ENCODE results near the gene RPL10. TPM values are rescaled to one million over a fixed set of nuclear protein-coding genes. Genes with fewer than 3 reads are reported as not detected.

The RPL10 gene
- total RNA-seq, 4 donors from 2014 or later, result 3,899 to 6,066 (median 5,720) TPM

DNA sequence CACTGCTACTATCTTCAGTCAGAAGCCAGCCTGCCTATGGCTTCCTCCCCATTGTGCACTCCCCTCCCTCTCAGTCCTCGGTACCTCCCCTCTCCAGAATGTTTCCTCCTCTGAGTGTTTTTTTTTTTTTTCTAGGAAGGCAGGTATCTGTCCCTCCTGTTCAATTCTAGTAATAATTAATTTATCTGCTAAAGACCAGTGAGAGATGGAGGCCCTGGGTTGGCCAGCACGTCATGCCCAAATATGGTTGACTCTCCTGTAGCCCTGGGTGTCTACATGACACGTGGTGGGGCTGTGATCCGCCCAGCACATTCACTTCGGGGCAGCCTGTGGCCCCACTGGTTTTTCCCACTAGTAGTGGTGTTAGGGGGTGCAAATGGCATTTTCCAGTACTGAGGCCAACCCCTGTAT lies 25.6 kb upstream of the RPL10 start:
- no peaks in the 10 kb centered on the region for H3K9me3 ChIP-seq
- H3K4me3 ChIP-seq, result peak overlapping the region in 1 of 4 donors; percentile 66
- in situ Hi-C loops (cut with MboI; ENCODE audit: low sequenced_read_pairs in 4 of 4) (no loop called here), intact Hi-C loops (cut with DNase I; ENCODE audit: low total_unique reads) (loop anchor here (1.0 to 10.0 kb wide), 4 partner anchors 51 to 578 kb away; partner anchors contain the start of genes G6PD, HCFC1, IDH3G and IKBKG)
- H3K27me3 ChIP-seq, result no peaks in the 10 kb centered on the region
- H3K27ac ChIP-seq, result peak overlapping the region; percentile 60 to 75 (median 66)
- TF ChIP-seq, protein P1, sequence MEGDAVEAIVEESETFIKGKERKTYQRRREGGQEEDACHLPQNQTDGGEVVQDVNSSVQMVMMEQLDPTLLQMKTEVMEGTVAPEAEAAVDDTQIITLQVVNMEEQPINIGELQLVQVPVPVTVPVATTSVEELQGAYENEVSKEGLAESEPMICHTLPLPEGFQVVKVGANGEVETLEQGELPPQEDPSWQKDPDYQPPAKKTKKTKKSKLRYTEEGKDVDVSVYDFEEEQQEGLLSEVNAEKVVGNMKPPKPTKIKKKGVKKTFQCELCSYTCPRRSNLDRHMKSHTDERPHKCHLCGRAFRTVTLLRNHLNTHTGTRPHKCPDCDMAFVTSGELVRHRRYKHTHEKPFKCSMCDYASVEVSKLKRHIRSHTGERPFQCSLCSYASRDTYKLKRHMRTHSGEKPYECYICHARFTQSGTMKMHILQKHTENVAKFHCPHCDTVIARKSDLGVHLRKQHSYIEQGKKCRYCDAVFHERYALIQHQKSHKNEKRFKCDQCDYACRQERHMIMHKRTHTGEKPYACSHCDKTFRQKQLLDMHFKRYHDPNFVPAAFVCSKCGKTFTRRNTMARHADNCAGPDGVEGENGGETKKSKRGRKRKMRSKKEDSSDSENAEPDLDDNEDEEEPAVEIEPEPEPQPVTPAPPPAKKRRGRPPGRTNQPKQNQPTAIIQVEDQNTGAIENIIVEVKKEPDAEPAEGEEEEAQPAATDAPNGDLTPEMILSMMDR (IDR thresholded peaks at IDR 0.05 in 4 of 5, conservative IDR thresholded peaks at IDR 0.05 in 1 of 5), result no peak
- no peak for TF ChIP-seq POLR2A (IDR thresholded peaks at IDR 0.05)
- DNase-seq, result no peak
- peaks cover 4 to 9% of the 10 kb centered on the region in 2 donors for H3K4me1 ChIP-seq
- no peaks in the 10 kb centered on the region for H3K36me3 ChIP-seq
- no peak for ATAC-seq

DNA sequence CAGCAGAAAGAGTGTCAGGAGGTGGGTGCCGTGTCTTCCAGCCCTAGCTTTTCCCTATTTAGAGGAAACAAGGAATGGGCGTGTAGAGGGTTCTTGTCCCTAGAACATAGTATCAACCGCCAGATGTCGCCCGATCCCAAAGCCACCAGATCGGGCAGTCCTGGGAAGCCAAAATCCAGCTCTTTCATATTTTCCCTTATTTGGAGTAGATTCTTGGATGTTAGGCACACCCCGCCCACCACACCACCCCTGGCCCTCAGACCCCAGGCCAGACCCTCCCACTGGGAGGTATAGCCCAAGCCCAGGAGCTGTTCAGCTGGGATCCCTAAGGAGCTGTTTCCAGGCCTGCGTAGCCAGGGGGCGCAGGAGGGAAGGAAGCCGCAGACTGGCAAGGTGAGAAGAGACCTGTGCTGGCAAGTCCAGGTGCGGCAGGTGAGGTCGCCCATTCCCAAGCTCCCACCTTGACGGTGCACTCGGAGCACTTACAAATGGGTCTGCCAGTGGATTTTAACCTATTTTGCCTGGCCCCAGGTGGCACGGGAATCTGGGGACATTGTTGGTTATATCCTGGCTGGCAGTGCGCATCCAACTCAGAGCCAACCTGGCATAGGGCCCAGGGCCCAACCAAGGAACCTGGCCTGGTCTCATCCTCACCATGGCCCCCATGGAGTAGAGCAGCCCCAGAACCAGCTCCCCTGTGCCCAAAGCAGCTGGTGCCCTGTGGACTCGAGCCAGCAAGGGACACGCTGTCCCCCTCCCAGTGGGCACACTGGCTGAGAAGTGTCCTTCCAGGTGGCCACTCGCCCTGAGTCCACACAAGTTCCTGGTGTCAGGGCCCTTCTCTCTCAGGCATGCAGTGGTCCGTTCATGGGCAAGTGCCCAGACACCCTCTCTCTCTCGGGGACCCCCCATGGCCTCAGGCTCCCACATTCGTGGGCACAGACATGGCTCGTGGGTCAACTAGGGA lies 24.6 kb upstream of the RPL10 start:
- Histone ChIP-seq H3K36me3 (no peaks in the 10 kb centered on the region), H3K4me3 (peak overlapping the region; percentile 36 to 51 (median 42)), H3K9me3 (no peaks in the 10 kb centered on the region), H3K27me3 (no peaks in the 10 kb centered on the region), H3K4me1 (peaks cover 4 to 9% of the 10 kb centered on the region in 2 donors), H3K27ac (peak overlapping the region; percentile 49 to 75 (median 64))
- ATAC-seq, result peak; percentile 34 to 42
- TF ChIP-seq, protein P1 (IDR thresholded peaks at IDR 0.05 in 4 of 5, conservative IDR thresholded peaks at IDR 0.05 in 1 of 5), result peak; percentile 42 to 70 (median 66)
- TF ChIP-seq POLR2A (IDR thresholded peaks at IDR 0.05), result no peak
- intact Hi-C loops (cut with DNase I; ENCODE audit: low total_unique reads), result loop anchor here (1.0 to 10.0 kb wide), 4 partner anchors 52 to 579 kb away; partner anchors contain the start of genes G6PD, HCFC1, IDH3G and IKBKG
- in situ Hi-C loops (cut with MboI; ENCODE audit: low sequenced_read_pairs in 4 of 4), result no loop called here
- peak in 1 of 2 donors; percentile 54 for DNase-seq

DNA sequence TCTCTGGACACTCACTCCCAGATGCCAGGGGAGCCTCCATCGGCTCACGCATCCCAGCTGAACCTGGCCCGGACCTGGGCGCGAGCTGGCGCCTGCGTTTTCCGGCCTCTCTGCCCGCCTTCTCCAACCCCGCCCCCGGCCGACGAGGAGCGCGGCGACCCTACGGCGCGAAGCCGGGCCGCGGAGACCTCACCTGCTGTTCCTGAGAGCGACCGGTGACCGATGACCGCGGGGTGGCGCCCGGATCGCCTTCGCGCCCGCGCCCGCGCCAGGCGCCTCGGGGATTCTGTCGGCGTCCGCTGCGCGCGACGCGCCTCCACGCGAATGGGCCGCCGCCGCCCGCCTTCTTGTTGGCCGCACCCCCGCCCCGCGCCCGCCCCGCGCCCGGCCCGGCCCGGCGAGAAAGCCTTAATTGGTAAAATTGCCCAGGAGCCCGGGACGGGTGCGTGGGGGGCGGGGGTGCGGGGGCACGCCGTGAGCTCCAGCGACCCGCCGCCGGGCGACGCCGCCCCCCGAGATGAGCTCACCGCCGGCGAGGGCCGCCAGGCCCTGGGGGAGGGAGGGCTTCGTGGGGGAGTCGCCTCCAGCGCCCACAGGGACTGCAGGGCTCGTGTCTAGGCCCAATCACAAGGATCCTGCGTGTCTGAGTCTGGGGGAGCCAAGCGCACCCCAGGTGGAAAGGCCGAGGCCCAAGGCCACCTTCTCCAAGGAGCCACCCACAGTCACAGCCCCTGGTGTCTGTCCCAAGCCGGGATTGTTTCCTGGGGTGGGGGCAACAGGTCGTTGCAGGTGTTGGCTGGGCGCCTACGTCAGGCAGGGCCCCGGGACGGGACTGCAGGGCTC lies 23.6 kb upstream of the RPL10 start, which contains the start of gene FLNA:
TSS of gene FLNA (minus strand) at position 322 of the 843 bp plus-strand sequence. CDS start 3,389 bp downstream, outside the sequence.
- DNase-seq (peak in 1 of 2 donors; percentile 41), ATAC-seq (no peak)
- no peaks in the 10 kb centered on the region for H3K36me3 ChIP-seq
- in situ Hi-C loops (cut with MboI; ENCODE audit: low sequenced_read_pairs in 4 of 4), result no loop called here
- peaks cover 4 to 9% of the 10 kb centered on the region in 2 donors for H3K4me1 ChIP-seq
- intact Hi-C loops (cut with DNase I; ENCODE audit: low total_unique reads), result loop anchor here (5.0 to 10.0 kb wide), 4 partner anchors 170 to 580 kb away; partner anchors contain the start of genes G6PD, HCFC1, IDH3G and IKBKG
- no peaks in the 10 kb centered on the region for H3K27me3 ChIP-seq
- TF ChIP-seq, protein P1 (IDR thresholded peaks at IDR 0.05 in 4 of 5, conservative IDR thresholded peaks at IDR 0.05 in 1 of 5), result peak in 3 of 5 experiments; percentile 26 to 32 (median 31)
- TF ChIP-seq POLR2A (IDR thresholded peaks at IDR 0.05), result peak in 1 of 2 donors; percentile 8
- H3K9me3 ChIP-seq, result no peaks in the 10 kb centered on the region
- H3K4me3 ChIP-seq, result peak within 1 kb of the TSS; percentile 38 to 51 (median 42)
- H3K27ac ChIP-seq, result peak within 1 kb of the TSS; percentile 54 to 75 (median 64)

DNA sequence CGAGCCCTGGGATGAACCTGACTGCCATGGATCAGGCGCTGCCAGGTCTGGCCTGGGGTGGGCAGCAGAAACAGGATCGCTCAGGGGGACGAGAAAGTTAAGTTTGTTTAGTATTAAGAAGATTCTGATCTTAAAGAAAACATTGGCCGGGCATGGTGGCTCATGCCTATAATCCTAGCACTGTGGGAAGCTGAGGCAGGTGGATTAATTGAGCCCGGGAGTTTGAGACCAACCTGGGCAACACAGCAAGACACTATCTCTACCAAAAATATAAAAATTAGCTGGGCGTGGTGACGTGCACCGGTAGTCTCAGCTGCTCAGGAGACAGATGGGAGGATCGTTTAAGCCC lies 23.0 kb upstream of the RPL10 start:
- Histone ChIP-seq H3K36me3 (no peaks in the 10 kb centered on the region), H3K9me3 (no peaks in the 10 kb centered on the region), H3K27ac (peak overlapping the region; percentile 48 to 75 (median 57)), H3K4me3 (peak overlapping the region in 1 of 4 donors; percentile 51), H3K27me3 (no peaks in the 10 kb centered on the region), H3K4me1 (peaks cover 6 to 10% of the 10 kb centered on the region in 2 donors)
- in situ Hi-C loops (cut with MboI; ENCODE audit: low sequenced_read_pairs in 4 of 4) (no loop called here), intact Hi-C loops (cut with DNase I; ENCODE audit: low total_unique reads) (loop anchor here (5.0 to 10.0 kb wide), 4 partner anchors 170 to 580 kb away; partner anchors contain the start of genes G6PD, HCFC1, IDH3G and IKBKG)
- DNase-seq (no peak), ATAC-seq (no peak)
- TF ChIP-seq, protein P1 (IDR thresholded peaks at IDR 0.05 in 4 of 5, conservative IDR thresholded peaks at IDR 0.05 in 1 of 5), result no peak
- TF ChIP-seq POLR2A (IDR thresholded peaks at IDR 0.05), result no peak
